Calu3 (cell line): ENCODE results near the gene GAA. TPM values are rescaled to one million over a fixed set of nuclear protein-coding genes. Genes with fewer than 3 reads are reported as not detected.

Experiments used
- BruUV-seq: library from RNA; stranded (reverse); fragments of 400-500 nt; replicated peaks from 2 replicates; lab custom pipeline; 2021; lab: Mats Ljungman, UMichigan
- CTCF ChIA-PET: fragments of 300-600 bp; sonication (Branson Sonifier 250); formaldehyde crosslinking; loops from one replicate; lab custom pipeline; 2022; ENCODE audit warnings: antibody characterized with exemption; lab: Charles Lee
- DNase-seq: peaks from one replicate; pipeline ENCODE4 v3.0.0; 2022
- H3K27ac Mint-ChIP-seq: one replicate; pipeline ENCODE4 v1.8.0; 2022; ENCODE audit warnings: mixed read lengths; ENCODE audit not compliant: unreplicated experiment
- H3K27me3 Mint-ChIP-seq: one replicate; pipeline ENCODE4 v1.8.0; 2022; ENCODE audit warnings: mixed read lengths; ENCODE audit not compliant: unreplicated experiment
- H3K36me3 Mint-ChIP-seq: one replicate; pipeline ENCODE4 v1.8.0; 2022; ENCODE audit warnings: mild to moderate bottlenecking, moderate library complexity, mixed read lengths; ENCODE audit not compliant: insufficient read depth, unreplicated experiment
- H3K4me1 Mint-ChIP-seq: one replicate; pipeline ENCODE4 v1.8.0; 2022; ENCODE audit warnings: mild to moderate bottlenecking, low read depth, mixed read lengths; ENCODE audit not compliant: unreplicated experiment
- H3K4me3 Mint-ChIP-seq: one replicate; pipeline ENCODE4 v1.8.0; 2022; ENCODE audit warnings: mild to moderate bottlenecking, low read depth, moderate library complexity, mixed read lengths; ENCODE audit not compliant: unreplicated experiment
- H3K9me3 Mint-ChIP-seq: one replicate; pipeline ENCODE4 v1.8.0; 2022; ENCODE audit warnings: low read depth, mixed read lengths; ENCODE audit not compliant: unreplicated experiment
- intact Hi-C: fragments of 100-400 bp; cut with micrococcal nuclease; formaldehyde crosslinking; loops from one replicate; pipeline ENCODE4 v1.10.0; 2022; ENCODE audit not compliant: unreplicated experiment
- total RNA-seq: library from RNA; stranded (reverse); gene quantifications from 2 replicates; pipeline ENCODE4 v1.2.3, GENCODE V29; 2022
- TF ChIP-seq, protein P1 (sequence below): fragments of 200-600 bp; IDR thresholded peaks from one replicate; pipeline ENCODE4 v1.8.0; 2022; ENCODE audit warnings: antibody characterized with exemption; ENCODE audit not compliant: unreplicated experiment

Gene GAA
- total RNA-seq, 1 experiment from 2014 or later, result 73.1 TPM

DNA sequence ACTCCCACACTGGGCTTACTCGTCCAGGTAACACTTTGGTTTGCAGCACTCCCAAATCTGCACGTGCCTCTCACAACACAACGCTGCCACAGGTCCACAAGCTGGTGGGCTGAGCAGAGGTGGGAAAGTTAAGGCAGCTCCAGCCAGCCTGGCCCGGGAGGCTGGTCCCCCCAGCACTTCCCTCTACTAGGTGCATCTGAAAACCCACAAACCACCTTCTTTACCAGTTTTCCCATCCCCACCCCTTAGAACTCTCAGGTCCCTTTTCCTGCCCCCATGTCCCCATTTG, 1.4 kb upstream of the GAA start:
- peaks cover 17% of the 10 kb centered on the region for H3K36me3 Mint-ChIP-seq
- H3K4me1 Mint-ChIP-seq, result peaks cover 13% of the 10 kb centered on the region
- peaks cover 18% of the 10 kb centered on the region for H3K27me3 Mint-ChIP-seq
- intact Hi-C loops, result no loop called here
- no peak overlapping the region for H3K4me3 Mint-ChIP-seq
- CTCF ChIA-PET, result no interaction called here
- H3K9me3 Mint-ChIP-seq, result no peaks in the 10 kb centered on the region
- no TSS peak for BruUV-seq
- TF ChIP-seq, protein P1, sequence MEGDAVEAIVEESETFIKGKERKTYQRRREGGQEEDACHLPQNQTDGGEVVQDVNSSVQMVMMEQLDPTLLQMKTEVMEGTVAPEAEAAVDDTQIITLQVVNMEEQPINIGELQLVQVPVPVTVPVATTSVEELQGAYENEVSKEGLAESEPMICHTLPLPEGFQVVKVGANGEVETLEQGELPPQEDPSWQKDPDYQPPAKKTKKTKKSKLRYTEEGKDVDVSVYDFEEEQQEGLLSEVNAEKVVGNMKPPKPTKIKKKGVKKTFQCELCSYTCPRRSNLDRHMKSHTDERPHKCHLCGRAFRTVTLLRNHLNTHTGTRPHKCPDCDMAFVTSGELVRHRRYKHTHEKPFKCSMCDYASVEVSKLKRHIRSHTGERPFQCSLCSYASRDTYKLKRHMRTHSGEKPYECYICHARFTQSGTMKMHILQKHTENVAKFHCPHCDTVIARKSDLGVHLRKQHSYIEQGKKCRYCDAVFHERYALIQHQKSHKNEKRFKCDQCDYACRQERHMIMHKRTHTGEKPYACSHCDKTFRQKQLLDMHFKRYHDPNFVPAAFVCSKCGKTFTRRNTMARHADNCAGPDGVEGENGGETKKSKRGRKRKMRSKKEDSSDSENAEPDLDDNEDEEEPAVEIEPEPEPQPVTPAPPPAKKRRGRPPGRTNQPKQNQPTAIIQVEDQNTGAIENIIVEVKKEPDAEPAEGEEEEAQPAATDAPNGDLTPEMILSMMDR, result no peak
- DNase-seq, result no peak
- H3K27ac Mint-ChIP-seq, result no peak overlapping the region

GRCh38 chr17:80101946-80102663, 724 bp downstream of the GAA start:
- BruUV-seq, result no TSS peak
- intact Hi-C loops, result no loop called here

GRCh38 chr17:80102664-80103448, 1.5 kb downstream of the GAA start:
- no peaks in the 10 kb centered on the region for H3K9me3 Mint-ChIP-seq
- BruUV-seq, result TSS peak; percentile 32
- intact Hi-C loops, result no loop called here

More at GRCh38 chr17:80101946-80102663, 724 bp downstream of the GAA start:
- peaks cover 13% of the 10 kb centered on the region for H3K4me1 Mint-ChIP-seq
- H3K9me3 Mint-ChIP-seq, result no peaks in the 10 kb centered on the region
- peak overlapping the region; percentile 81 for H3K4me3 Mint-ChIP-seq
- peaks cover 17% of the 10 kb centered on the region for H3K36me3 Mint-ChIP-seq
- peak overlapping the region; percentile 76 for H3K27ac Mint-ChIP-seq
- TF ChIP-seq, protein P1, result no peak
- DNase-seq, result no peak
- peaks cover 12% of the 10 kb centered on the region for H3K27me3 Mint-ChIP-seq
- CTCF ChIA-PET, result interaction anchor here (0.6 to 1.4 kb wide), 9 partner anchors 10 to 162 kb away, joined by 3 to 11 read pairs (median 4); partner anchors contain the start of gene CARD14

DNA sequence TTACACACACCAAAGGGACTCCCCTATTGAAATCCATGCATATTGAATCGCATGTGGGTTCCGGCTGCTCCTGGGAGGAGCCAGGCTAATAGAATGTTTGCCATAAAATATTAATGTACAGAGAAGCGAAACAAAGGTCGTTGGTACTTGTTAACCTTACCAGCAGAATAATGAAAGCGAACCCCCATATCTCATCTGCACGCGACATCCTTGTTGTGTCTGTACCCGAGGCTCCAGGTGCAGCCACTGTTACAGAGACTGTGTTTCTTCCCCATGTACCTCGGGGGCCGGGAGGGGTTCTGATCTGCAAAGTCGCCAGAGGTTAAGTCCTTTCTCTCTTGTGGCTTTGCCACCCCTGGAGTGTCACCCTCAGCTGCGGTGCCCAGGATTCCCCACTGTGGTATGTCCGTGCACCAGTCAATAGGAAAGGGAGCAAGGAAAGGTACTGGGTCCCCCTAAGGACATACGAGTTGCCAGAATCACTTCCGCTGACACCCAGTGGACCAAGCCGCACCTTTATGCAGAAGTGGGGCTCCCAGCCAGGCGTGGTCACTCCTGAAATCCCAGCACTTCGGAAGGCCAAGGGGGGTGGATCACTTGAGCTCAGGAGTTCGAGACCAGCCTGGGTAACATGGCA, 2.2 kb downstream of the GAA start:
- Mint-ChIP-seq H3K4me1 (peaks cover 13% of the 10 kb centered on the region), H3K9me3 (no peaks in the 10 kb centered on the region), H3K27me3 (no peaks in the 10 kb centered on the region), H3K27ac (no peak overlapping the region), H3K4me3 (no peak overlapping the region), H3K36me3 (peaks cover 17% of the 10 kb centered on the region)
- TF ChIP-seq, protein P1, result no peak
- CTCF ChIA-PET, result interaction anchor here (1.2 kb wide), 1 partner anchor 21 kb away, joined by 3 read pairs; no protein-coding TSS in a partner anchor
- no peak for DNase-seq
- no TSS peak for BruUV-seq
- intact Hi-C loops, result no loop called here

More at GRCh38 chr17:80102664-80103448, 1.5 kb downstream of the GAA start:
- DNase-seq, result no peak
- TF ChIP-seq, protein P1, result no peak
- Mint-ChIP-seq H3K4me3 (peak overlapping the region; percentile 81), H3K27me3 (peaks cover 5% of the 10 kb centered on the region), H3K4me1 (peaks cover 13% of the 10 kb centered on the region), H3K27ac (no peak overlapping the region), H3K36me3 (peaks cover 17% of the 10 kb centered on the region)
- CTCF ChIA-PET, result no interaction called here
